ENCODE results near the gene SIN3A.
"Not testable (repeated sequence)": the region's sequence is repeated elsewhere in the genome, so short reads cannot be mapped to it uniquely, and the experiment has no call there.

GRCh38 chr15:75349351-75349669 lies 102.2 kb downstream of the SIN3A start:
- not testable (repeated sequence) for TF ChIP-seq POLR2AphosphoS5 (IDR thresholded peaks at IDR 0.05; ENCODE audit: low read depth, low read length); CTCF (IDR thresholded peaks at IDR 0.05; ENCODE audit: control extremely low read depth in 1 of 3, insufficient read depth in 1 of 3, low read depth in 1 of 3, low read length in 3 of 3)

All from H1 (cell line).